HG03103 (cell line): ENCODE results near the gene MTG1.
"Not testable (repeated sequence)": the region's sequence is repeated elsewhere in the genome, so short reads cannot be mapped to it uniquely, and the experiment has no call there.

Experiments used
- ATAC-seq: cut with Tn5 transposase; IDR thresholded peaks from one replicate; pipeline ENCODE4 v1.9.1; 2021; ENCODE audit warnings: low read depth; ENCODE audit not compliant: unreplicated experiment

Gene MTG1

DNA sequence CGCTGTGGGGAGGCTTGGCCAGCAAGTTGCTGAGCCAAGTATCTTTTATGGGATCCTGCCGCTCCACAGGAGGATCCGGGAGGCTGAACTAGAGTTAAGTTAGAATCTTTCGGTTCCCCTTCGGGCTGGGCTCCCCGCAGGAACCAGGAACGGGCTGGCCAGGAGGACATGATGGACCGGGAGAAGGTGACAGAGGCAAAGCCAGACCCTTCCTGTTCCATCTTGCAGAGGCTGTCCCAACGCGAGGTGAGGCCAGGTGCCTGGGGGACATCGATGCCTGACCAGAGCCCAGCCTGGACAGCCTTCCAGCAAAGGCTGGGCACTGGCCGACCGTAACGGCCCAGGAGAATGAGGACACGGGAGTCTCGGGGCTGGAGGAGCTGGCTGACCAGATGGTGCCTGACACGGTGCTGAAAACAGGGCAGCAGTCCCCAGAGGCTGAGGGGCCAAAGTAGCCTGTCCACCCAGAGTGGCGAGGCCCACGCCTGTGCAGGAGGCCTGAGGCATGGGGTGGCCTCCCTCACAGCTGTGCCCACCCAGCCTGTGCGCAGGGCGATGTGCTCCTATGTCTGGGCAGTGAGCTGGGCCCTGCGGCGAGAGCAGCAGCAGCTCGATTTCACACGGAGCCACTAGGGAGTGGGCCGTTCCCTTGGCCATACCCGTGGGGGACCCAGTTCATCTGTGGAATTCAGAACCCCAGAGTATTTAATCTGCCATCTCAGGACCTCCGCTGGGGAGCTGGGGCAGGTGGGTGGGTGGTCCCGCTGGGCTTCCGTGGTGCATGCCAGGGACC is 16.7 kb upstream of the MTG1 start:
- no peak for ATAC-seq

DNA sequence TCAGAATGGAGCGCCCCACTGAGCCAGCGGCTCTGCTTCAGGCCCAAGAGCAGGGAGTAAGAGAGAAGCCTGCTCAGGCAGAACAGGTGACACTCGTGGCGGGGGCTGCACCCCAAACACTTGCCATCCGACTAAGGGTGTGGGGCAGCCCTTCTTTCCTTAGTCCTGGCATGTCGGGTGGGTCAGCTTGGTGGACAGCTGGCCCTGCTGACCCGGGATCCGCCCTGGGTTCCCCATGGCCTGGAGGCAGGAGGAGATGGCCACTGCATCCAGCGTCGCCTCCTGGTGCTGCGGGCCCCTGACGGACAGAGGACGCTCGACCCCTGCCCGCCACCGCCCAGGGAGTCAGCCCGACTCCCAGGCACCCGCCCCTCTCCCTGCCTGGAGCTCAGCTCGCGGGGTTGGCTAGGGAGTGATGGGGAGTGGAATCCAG is 16.1 kb upstream of the MTG1 start:
- ATAC-seq = no peak

DNA sequence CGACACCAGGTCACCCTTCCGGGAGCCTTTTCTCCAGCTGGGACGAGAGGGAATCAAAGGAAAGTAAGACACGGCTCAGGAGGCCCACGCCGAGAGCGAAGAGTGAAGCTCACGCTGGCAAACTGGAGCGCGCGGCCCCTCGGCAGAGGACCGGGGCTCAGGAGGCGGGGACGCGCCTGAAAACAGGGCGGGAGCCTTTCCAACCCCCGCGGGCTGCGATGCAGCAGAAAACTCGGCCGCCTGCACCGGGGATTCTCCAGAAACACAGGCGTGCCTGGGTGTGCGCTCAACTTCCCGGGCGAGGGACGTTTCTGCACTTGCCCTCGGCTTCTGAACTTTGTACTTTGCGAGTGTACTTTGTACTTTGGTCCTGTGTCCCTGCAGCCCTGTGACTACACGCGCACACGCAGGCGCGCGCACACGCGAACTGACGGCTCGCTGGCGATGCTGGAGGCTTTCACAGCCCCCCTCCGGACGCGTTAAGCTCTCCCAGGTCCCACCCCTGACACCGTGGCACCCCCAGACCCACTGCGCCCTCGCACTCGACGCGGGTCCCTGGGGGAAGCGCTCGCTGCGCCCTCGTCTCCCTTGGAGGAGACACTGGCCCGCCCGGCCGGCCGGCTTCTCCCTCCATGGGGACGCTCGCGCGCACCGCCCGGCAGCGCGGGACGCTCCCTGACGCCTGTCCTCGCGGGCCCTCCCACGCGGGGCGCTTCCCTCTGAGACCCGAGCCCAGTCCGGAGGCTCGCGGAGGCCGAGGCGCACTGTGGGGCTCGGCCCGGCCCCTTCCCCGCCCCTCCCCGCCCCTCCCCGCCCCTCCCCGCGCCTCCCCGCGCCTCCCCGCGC is 15.5 kb upstream of the MTG1 start:
- ATAC-seq = no peak

- ATAC-seq = peak; percentile 41
Observed at GRCh38 chr10:133379152-133379800, 14.7 kb upstream of the MTG1 start, which contains the start of gene PAOX. Gene PAOX (plus strand): TSS chr10:133379262. CDS start chr10:133379317, 55 bp downstream.

GRCh38 chr10:133379801-133380666 is 13.9 kb upstream of the MTG1 start:
- ATAC-seq = peak; percentile 18

- ATAC-seq = no peak
Observed at GRCh38 chr10:133381036-133381435, 12.9 kb upstream of the MTG1 start.

GRCh38 chr10:133383551-133383950 is 10.4 kb upstream of the MTG1 start:
- no peak for ATAC-seq

GRCh38 chr10:133384071-133384470 is 9.9 kb upstream of the MTG1 start:
- no peak for ATAC-seq

DNA sequence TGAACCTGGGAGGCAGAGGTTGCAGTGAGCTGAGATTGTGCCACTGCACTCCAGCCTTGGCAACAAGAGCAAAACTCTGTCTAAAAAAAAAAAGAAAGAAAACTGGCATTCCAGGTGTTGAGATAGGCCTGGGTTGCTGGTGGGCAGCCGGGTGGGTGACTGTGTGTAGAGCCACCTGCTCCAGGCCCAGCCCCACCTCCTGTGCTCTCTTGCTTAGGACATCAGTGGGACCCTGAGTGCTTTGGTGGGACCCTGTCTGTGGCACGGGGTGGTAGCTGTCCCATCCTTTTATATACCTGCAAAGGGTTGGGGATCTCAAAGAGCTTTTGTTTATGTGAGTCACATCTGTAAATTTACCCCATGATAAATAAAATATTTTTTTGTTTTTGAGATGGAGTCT is 8.7 kb upstream of the MTG1 start:
- no peak for ATAC-seq

GRCh38 chr10:133386951-133387350 is 7.0 kb upstream of the MTG1 start:
- not testable (repeated sequence) for ATAC-seq

DNA sequence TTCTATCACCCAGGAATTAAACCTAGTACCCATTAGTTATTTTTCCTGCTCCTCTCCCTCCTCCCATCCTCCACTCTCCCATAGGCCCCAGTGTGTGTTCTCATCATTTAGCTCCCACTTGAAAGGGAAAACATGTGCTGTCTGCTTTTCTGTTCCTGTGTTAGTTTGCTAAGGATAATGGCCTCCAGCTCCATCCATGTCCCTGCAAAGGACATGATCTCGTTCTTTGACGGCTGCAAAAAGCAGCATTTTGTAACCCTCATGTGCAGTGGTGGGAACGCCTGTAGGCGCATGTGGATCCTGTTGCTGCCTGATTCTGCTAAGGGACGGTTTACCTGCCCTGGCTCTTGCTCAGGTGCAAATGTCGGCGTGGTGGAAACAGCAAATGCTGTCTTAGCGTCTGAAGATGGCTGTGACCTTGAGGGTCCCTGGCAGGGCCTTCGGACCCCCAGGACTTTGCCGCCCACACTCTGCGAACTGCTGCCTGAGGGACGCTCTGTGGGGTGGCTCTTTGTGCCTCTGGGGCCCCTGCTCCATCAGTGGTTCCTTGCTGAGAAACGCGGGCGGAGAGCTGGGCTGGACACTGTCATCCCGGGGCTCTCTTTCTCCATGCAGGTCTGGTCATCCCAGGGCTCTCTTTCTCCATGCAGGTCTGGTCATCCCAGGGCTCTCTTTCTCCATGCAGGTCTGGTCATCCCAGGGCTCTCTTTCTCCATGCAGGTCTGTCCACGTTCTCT is 5.6 kb upstream of the MTG1 start:
- no peak for ATAC-seq

GRCh38 chr10:133388973-133389818 is 4.8 kb upstream of the MTG1 start:
- ATAC-seq = peak; percentile 81

DNA sequence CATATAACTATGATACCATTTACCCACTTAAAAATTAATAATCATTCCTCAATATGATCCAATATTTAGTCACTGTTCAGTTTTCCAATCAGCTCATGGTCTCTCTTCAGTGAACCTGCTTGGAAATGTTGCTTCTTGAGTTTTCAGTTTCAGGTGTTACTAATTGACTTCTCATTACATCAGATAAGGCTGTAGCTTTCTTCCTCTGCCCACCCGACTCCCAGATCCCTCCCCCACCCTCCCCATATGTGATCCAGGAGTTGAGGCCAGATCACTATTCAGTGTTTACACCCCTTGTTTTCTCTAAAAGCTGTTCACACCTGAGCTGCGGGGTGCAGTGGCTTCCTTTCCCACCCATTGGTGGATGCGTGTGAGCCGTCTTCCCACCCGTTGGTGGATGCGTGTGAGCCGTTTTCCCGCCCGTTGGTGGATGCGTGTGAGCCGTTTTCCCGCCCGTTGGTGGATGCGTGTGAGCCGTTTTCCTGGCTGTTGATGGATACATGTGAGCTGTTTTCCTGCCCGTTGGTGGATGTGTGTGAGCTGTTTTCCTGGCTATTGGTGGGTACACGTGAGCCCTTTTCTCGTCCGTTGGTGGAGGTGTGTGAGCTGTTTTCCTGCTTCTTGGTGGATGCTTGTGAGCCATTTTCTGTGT is 3.2 kb upstream of the MTG1 start:
- no peak for ATAC-seq

DNA sequence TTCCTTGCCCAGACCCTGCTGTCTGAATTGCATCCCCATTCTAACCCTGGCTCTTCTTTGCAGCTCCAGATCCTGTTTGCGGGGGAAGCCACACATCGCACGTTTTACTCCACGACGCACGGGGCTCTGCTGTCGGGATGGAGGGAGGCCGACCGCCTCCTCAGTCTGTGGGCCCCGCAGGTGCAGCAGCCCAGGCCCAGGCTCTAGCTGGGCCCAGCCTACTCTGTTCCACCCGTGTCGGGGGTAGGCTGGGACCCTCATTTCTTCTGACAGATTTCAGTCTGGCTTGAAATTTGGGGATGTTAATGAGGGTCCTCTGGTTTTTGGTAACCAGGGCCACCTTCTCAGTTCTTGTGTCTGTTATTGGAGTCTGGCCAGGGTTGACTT is 2.7 kb upstream of the MTG1 start:
- no peak for ATAC-seq

GRCh38 chr10:133391761-133392518 is 2.0 kb upstream of the MTG1 start:
- no peak for ATAC-seq

GRCh38 chr10:133393401-133394063 is 425 bp upstream of the MTG1 start:
- no peak for ATAC-seq

DNA sequence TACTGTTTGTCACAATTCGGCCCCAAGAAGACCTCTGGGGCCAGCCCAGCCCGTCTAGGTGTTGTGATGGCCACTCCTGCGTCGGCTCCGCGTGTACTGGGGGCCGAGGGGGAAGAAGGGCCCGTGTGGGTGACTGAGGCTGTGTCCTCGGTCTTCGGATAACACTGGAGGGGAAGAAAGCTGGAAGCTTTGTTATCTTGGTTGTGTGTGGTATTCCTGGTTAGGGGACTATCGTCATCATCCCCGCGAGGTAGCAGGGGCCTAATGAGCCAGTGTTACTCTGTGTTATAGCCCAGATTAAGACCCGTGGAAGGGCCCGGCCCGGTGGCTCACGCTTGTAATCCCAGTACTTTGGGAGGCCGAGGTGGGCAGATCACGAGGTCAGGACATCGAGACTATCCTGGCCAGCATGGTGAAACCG is 854 bp downstream of the MTG1 start:
- ATAC-seq = no peak
